C4-2B (cell line): ENCODE measurements around the gene APOA1.

ENCODE experiments used
- CTCF ChIP-seq: fragments of 450-650 bp; conservative IDR thresholded peaks from 2 replicates; pipeline ENCODE4 v1.5.1; 2017; ENCODE audit warnings: mild to moderate bottlenecking
- ZFX ChIP-seq: fragments of 450-650 bp; IDR thresholded peaks from 2 replicates; pipeline ENCODE4 v1.6.1; 2017

GRCh38 chr11:116847612-116848011, 10.2 kb upstream of the APOA1 start:
- no peak for TF ChIP-seq CTCF
- TF ChIP-seq ZFX = no peak
